MCF 10A (cell line): Measurements from ENCODE around the gene SPATS2L. TPM values are rescaled to one million over a fixed set of nuclear protein-coding genes. Genes with fewer than 3 reads are reported as not detected.
A peak's percentile ranks its signal among the peaks of the same experiment; 100 is the strongest.

Source experiments
- BruUV-seq: library from RNA; stranded (reverse); fragments of 400-500 nt; replicated peaks from 2 replicates; lab custom pipeline; 2021; lab: Mats Ljungman, UMichigan
- CTCF ChIA-PET: fragments of 300-600 bp; sonication (Branson Sonifier 250); formaldehyde crosslinking; extraction: SDS; loops from one replicate; lab custom pipeline; 2021; ENCODE audit warnings: antibody characterized with exemption, inconsistent platforms; lab: Yijun Ruan, JAX
- POLR2A ChIA-PET: fragments of 300-600, 350-650 bp; sonication (Branson Sonifier 250); formaldehyde crosslinking; extraction: SDS; loops from one replicate; lab custom pipeline; 2020; ENCODE audit warnings: antibody characterized with exemption, inconsistent platforms; lab: Yijun Ruan, JAX
- DNase-seq: peaks from one replicate; pipeline ENCODE4 v3.0.0-alpha.2; 2018; ENCODE audit not compliant: unreplicated experiment
- H3K27ac Mint-ChIP-seq: one replicate; pipeline ENCODE4 v1.8.0; 2022; ENCODE audit warnings: mild to moderate bottlenecking, low read depth, mixed read lengths; ENCODE audit not compliant: unreplicated experiment
- H3K27me3 Mint-ChIP-seq: one replicate; pipeline ENCODE4 v1.8.0; 2022; ENCODE audit warnings: mixed read lengths; ENCODE audit not compliant: insufficient read depth, unreplicated experiment
- H3K36me3 Mint-ChIP-seq: one replicate; pipeline ENCODE4 v1.8.0; 2022; ENCODE audit warnings: mild to moderate bottlenecking, moderate library complexity, mixed read lengths; ENCODE audit not compliant: insufficient read depth, unreplicated experiment
- H3K4me1 Mint-ChIP-seq: one replicate; pipeline ENCODE4 v1.8.0; 2022; ENCODE audit warnings: mixed read lengths; ENCODE audit not compliant: insufficient read depth, unreplicated experiment
- H3K4me3 Mint-ChIP-seq: one replicate; pipeline ENCODE4 v1.8.0; 2022; ENCODE audit warnings: mild to moderate bottlenecking, moderate library complexity, mixed read lengths; ENCODE audit not compliant: unreplicated experiment
- H3K9me3 Mint-ChIP-seq: one replicate; pipeline ENCODE4 v1.8.0; 2022; ENCODE audit warnings: mixed read lengths; ENCODE audit not compliant: unreplicated experiment
- intact Hi-C: fragments of 100-400 bp; cut with micrococcal nuclease; formaldehyde crosslinking; loops from 2 replicates; pipeline ENCODE4 v1.14.1; 2022
- total RNA-seq: library from RNA; stranded (reverse); gene quantifications from 2 replicates; pipeline ENCODE4 v1.2.3, GENCODE V29; 2022
- TF ChIP-seq, protein P1 (sequence below): fragments of 200-600 bp; IDR thresholded peaks from one replicate; pipeline ENCODE4 v1.8.0; 2022; ENCODE audit warnings: antibody characterized with exemption, mild to moderate bottlenecking; ENCODE audit not compliant: unreplicated experiment

The SPATS2L gene
- total RNA-seq, 1 experiment from 2014 or later, result 68.3 TPM

DNA sequence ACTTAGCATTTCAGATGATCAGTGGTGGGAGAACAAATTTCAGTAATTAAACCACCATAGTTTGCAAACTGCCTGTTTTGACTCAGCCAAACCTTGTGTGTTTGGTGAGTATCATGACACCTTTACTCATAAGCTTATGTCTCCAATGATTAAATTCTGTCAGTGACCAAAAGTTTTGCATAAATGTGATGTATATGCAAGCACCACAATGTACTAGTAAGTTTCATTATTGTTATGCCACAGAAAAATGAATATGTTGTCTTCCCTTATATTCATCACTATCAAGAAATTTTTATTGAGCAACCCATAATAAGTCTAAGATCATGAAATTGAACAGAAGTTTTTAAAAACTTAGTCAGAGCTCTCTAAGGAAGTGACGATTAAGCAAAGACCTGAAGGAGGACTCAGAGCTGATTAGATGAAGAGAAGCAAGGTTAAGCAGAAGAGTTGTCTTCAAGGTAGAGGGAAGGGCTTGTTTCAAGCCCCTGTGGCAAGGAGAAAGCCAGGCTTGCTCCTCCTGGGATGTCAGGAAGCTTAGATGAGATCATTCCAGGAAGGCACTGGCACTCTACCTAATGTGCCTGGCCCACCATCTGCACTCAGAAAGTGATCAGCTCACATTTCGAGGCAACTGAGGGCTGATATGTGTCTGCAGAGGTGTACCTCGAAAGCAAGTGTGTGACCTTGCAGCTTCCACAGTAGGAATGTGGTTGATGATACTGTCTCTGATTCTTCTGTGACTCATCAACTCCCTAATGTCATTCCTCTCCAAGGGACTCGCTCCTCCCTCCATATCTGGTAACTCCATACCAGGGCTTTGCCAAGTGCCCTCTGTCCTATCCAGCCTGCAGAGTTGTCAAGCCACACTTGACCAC lies 148.7 kb downstream of the SPATS2L start:
- BruUV-seq, result no TSS peak
- H3K4me3 Mint-ChIP-seq, result no peak overlapping the region
- no peak overlapping the region for H3K27ac Mint-ChIP-seq
- TF ChIP-seq, protein P1, sequence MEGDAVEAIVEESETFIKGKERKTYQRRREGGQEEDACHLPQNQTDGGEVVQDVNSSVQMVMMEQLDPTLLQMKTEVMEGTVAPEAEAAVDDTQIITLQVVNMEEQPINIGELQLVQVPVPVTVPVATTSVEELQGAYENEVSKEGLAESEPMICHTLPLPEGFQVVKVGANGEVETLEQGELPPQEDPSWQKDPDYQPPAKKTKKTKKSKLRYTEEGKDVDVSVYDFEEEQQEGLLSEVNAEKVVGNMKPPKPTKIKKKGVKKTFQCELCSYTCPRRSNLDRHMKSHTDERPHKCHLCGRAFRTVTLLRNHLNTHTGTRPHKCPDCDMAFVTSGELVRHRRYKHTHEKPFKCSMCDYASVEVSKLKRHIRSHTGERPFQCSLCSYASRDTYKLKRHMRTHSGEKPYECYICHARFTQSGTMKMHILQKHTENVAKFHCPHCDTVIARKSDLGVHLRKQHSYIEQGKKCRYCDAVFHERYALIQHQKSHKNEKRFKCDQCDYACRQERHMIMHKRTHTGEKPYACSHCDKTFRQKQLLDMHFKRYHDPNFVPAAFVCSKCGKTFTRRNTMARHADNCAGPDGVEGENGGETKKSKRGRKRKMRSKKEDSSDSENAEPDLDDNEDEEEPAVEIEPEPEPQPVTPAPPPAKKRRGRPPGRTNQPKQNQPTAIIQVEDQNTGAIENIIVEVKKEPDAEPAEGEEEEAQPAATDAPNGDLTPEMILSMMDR, result no peak
- peaks cover 10% of the 10 kb centered on the region for H3K4me1 Mint-ChIP-seq
- ChIA-PET CTCF (interaction anchor here (0.6 to 3.0 kb wide), 9 partner anchors 15 to 1585 kb away, joined by 3 to 7 read pairs (median 3); no protein-coding TSS in a partner anchor), POLR2A (interaction anchor here (0.6 kb wide), 1 partner anchor 135 kb away, joined by 3 read pairs; no protein-coding TSS in a partner anchor)
- no peaks in the 10 kb centered on the region for H3K27me3 Mint-ChIP-seq
- intact Hi-C loops, result no loop called here
- DNase-seq, result peak; percentile 48
- H3K9me3 Mint-ChIP-seq, result no peaks in the 10 kb centered on the region
- H3K36me3 Mint-ChIP-seq, result peaks cover 10% of the 10 kb centered on the region

- DNase-seq, result no peak
- no TSS peak for BruUV-seq
- Mint-ChIP-seq H3K36me3 (peaks cover 6% of the 10 kb centered on the region), H3K4me1 (peaks cover 10% of the 10 kb centered on the region), H3K27ac (no peak overlapping the region), H3K27me3 (no peaks in the 10 kb centered on the region), H3K4me3 (no peak overlapping the region), H3K9me3 (no peaks in the 10 kb centered on the region)
- CTCF ChIA-PET, result interaction anchor here (0.6 to 3.0 kb wide), 6 partner anchors 20 to 482 kb away, joined by 3 to 7 read pairs (median 4); no protein-coding TSS in a partner anchor
- POLR2A ChIA-PET, result no interaction called here
- TF ChIP-seq, protein P1, result no peak
- intact Hi-C loops, result no loop called here
Observed at GRCh38 chr2:200455958-200456421, 149.5 kb downstream of the SPATS2L start.

DNA sequence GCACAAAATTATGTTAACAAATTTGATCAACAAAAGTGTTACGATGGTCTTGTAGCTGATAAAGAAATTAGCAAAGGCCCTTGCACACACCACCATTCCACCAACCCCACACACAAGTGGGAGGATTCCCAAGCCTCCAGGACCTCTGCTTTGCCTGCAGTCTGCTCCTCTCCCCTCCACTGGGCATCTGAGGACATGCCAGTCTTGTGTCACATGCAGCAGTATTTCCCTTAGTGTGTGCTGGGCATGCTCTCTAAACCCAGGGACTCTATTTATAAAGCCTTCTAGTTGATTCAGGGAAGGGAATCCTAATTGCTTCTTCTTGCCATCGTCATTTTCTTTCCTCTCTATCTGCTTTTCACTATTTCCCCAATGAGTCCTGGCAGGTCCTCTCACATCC lies 150.1 kb downstream of the SPATS2L start:
- POLR2A ChIA-PET, result no interaction called here
- Mint-ChIP-seq H3K4me3 (no peak overlapping the region), H3K36me3 (peaks cover 9% of the 10 kb centered on the region), H3K9me3 (no peaks in the 10 kb centered on the region), H3K4me1 (peaks cover 10% of the 10 kb centered on the region), H3K27me3 (no peaks in the 10 kb centered on the region), H3K27ac (no peak overlapping the region)
- CTCF ChIA-PET, result interaction anchor here (0.6 to 3.0 kb wide), 6 partner anchors 9 to 483 kb away, joined by 3 to 7 read pairs (median 3); no protein-coding TSS in a partner anchor
- DNase-seq, result no peak
- TF ChIP-seq, protein P1, result no peak
- no TSS peak for BruUV-seq
- intact Hi-C loops, result no loop called here

DNA sequence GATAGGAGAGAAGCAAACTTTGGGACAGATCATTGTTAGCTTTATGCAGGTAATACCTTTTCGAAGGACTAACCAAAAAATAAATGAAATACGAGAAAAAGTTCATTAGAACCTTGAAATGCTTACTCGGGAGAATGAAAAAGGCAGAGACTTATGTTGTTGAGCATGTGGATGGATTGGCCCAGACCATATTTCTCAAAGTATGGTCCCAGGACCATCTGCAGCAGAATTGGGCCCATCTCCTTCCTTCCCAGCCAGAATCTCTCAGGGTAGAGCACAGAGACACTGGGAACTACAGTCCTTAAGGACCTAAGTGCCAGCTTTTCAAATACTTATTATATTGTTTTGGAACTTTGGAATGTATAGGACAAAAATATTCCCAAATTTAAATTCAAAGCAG lies 152.6 kb downstream of the SPATS2L start:
- CTCF ChIA-PET, result no interaction called here
- POLR2A ChIA-PET, result no interaction called here
- Mint-ChIP-seq H3K4me1 (peaks cover 10% of the 10 kb centered on the region), H3K36me3 (peaks cover 15% of the 10 kb centered on the region), H3K4me3 (no peak overlapping the region), H3K27ac (no peak overlapping the region), H3K27me3 (no peaks in the 10 kb centered on the region), H3K9me3 (no peaks in the 10 kb centered on the region)
- DNase-seq, result no peak
- BruUV-seq, result no TSS peak
- intact Hi-C loops, result no loop called here
- TF ChIP-seq, protein P1, result no peak
